HepG2 (cell line): ENCODE measurements around the gene HSDL1. TPM values are rescaled to one million over a fixed set of nuclear protein-coding genes. Genes with fewer than 3 reads are reported as not detected.
A peak's percentile ranks its signal among the peaks of the same experiment; 100 is the strongest.

ENCODE experiments used
- ATAC-seq: fragments of 200-7000 bp; cut with Tn5 transposase; 3 replicates; pipeline ENCODE4 v1.9.1; 2020; ENCODE audit warnings: mild to moderate bottlenecking, moderate library complexity
- BruUV-seq: library from RNA; stranded (reverse); fragments of 400-500 nt; replicated peaks from 2 replicates; lab custom pipeline; 2021; lab: Mats Ljungman, UMichigan
- CTCF ChIA-PET: fragments of 300-600 bp; formaldehyde crosslinking; extraction: SDS; loops from one replicate; lab custom pipeline; 2021; ENCODE audit warnings: low total read pairs, inconsistent platforms, low intra/inter-chr PET ratio; lab: Yijun Ruan, JAX
- POLR2A ChIA-PET: fragments of 350-600 bp; sonication (Branson Sonifier 250); formaldehyde crosslinking; loops from one replicate; lab custom pipeline; 2020; ENCODE audit warnings: antibody characterized with exemption, inconsistent platforms; lab: Yijun Ruan, JAX
- DNase-seq: peaks from one replicate; pipeline ENCODE4 v3.0.0-alpha.2; 2015; ENCODE audit warnings: low spot score
- FAIRE-seq: peaks from 3 replicates; lab custom pipeline; 2011; peaks lifted over from hg19 to GRCh38; lab: Jason Lieb, UNC
- H2AFZ ChIP-seq: one replicate; pipeline ENCODE4 v1.6.1; 2011; ENCODE audit warnings: low read length, inconsistent platforms
- H3K27ac ChIP-seq: fragments of 300-600 bp; 3 replicates; pipeline ENCODE4 v1.8.0; 2011; ENCODE audit warnings: mixed run types, mild to moderate bottlenecking, mixed read lengths, low read length, inconsistent platforms; ENCODE audit not compliant: insufficient read depth; ENCODE audit errors: extremely low read length
- H3K27me3 ChIP-seq, 2 experiments: fragments of 200-600 bp in 1 of 2; 2 replicates in 1 of 2; 3 replicates in 1 of 2; pipeline versions ENCODE4 v1.6.0 to v1.8.0; 2011; ENCODE audit warnings: low read length in 2 of 2, mild to moderate bottlenecking in 2 of 2, moderate library complexity in 2 of 2, inconsistent platforms in 1 of 2; ENCODE audit not compliant: insufficient read depth in 2 of 2, control insufficient read depth in 1 of 2
- H3K36me3 ChIP-seq, 2 experiments: fragments of 200-600 bp in 1 of 2; replicated peaks in 1 of 2; 2 replicates in 1 of 2; 3 replicates in 1 of 2; pipeline versions ENCODE4 v1.5.1 to v1.8.0; 2011; ENCODE audit warnings: low read length in 2 of 2, inconsistent platforms in 1 of 2; ENCODE audit not compliant: insufficient read depth in 2 of 2, control insufficient read depth in 1 of 2
- H3K4me1 ChIP-seq: 2 replicates; pipeline ENCODE4 v1.5.1; 2012; ENCODE audit warnings: low read length, inconsistent platforms; ENCODE audit not compliant: insufficient read depth
- H3K4me2 ChIP-seq: 2 replicates; pipeline ENCODE4 v1.6.0; 2011; ENCODE audit warnings: low read depth, low read length, inconsistent platforms
- H3K4me3 ChIP-seq, 3 experiments: fragments of 200-600 bp in 1 of 3; sonication (generic), shearing (Covaris generic) in 1 of 3; replicated peaks in 1 of 3; 2 replicates each; pipeline ENCODE4 v1.5.1; 2011 to 2016; ENCODE audit warnings: low read length in 3 of 3, inconsistent platforms in 2 of 3, low read depth in 2 of 3, mild to moderate bottlenecking in 2 of 3, control low read depth in 1 of 3, mixed read lengths in 1 of 3; ENCODE audit not compliant: insufficient read depth in 1 of 3
- H3K79me2 ChIP-seq: one replicate; pipeline ENCODE4 v1.6.1; 2011; ENCODE audit warnings: low read length, inconsistent platforms; ENCODE audit not compliant: insufficient read depth
- H3K9ac ChIP-seq: 2 replicates; pipeline ENCODE4 v1.6.0; 2011; ENCODE audit warnings: mild to moderate bottlenecking, low read depth, low read length, inconsistent platforms; ENCODE audit not compliant: insufficient read depth
- H3K9me3 ChIP-seq: 2 replicates; pipeline ENCODE4 v1.5.1; 2012; ENCODE audit warnings: mild to moderate bottlenecking, low read length
- H4K20me1 ChIP-seq: 2 replicates; pipeline ENCODE4 v1.6.0; 2011; ENCODE audit warnings: inconsistent platforms, mild to moderate bottlenecking, low read length, moderate library complexity; ENCODE audit not compliant: insufficient read depth
- AGO1 ChIP-seq: fragments of 200-400 bp; formaldehyde crosslinking; IDR thresholded peaks from 2 replicates; pipeline ENCODE4 v1.6.1; 2017; ENCODE audit warnings: mild to moderate bottlenecking, low read depth, low read length, moderate library complexity; ENCODE audit not compliant: poor library complexity, severe bottlenecking
- E2F5 ChIP-seq: sonication (generic); formaldehyde crosslinking; conservative IDR thresholded peaks from 2 replicates; pipeline ENCODE4 v1.4.0; 2020; ENCODE audit warnings: missing genetic modification reagents
- GABPA ChIP-seq, 2 experiments: IDR thresholded peaks; 2 replicates each; pipeline ENCODE4 v1.6.1; 2011 to 2016; ENCODE audit warnings: low read depth in 2 of 2, low read length in 1 of 2, missing biosample characterization in 1 of 2, missing genetic modification characterization in 1 of 2
- GFI1 ChIP-seq: sonication (generic); formaldehyde crosslinking; IDR thresholded peaks from 2 replicates; pipeline ENCODE4 v1.5.0; 2020; ENCODE audit warnings: missing genetic modification reagents, mild to moderate bottlenecking, borderline replicate concordance
- HOXA9 ChIP-seq: sonication (generic); formaldehyde crosslinking; IDR thresholded peaks from 2 replicates; pipeline ENCODE4 v1.8.1; 2022; ENCODE audit warnings: missing genetic modification reagents, mild to moderate bottlenecking, moderate library complexity, borderline replicate concordance
- ISX ChIP-seq: sonication (generic); formaldehyde crosslinking; conservative IDR thresholded peaks from 2 replicates; pipeline ENCODE4 v1.5.0; 2020; ENCODE audit warnings: missing genetic modification reagents
- KLF16 ChIP-seq, 2 experiments: sonication (generic) in 1 of 2; formaldehyde crosslinking in 1 of 2; IDR thresholded peaks; 2 replicates each; pipeline versions ENCODE4 v1.6.1 to v1.8.0; 2016 to 2023; ENCODE audit warnings: missing genetic modification reagents in 2 of 2, missing compliant biosample characterization in 1 of 2
- NFYC ChIP-seq: IDR thresholded peaks from 2 replicates; pipeline ENCODE4 v1.6.1; 2016; ENCODE audit warnings: missing genetic modification reagents, missing compliant biosample characterization
- POLR2A ChIP-seq, 2 experiments: IDR thresholded peaks; 2 replicates each; pipeline ENCODE4 v1.6.1; 2011; ENCODE audit warnings: low read depth in 2 of 2, low read length in 2 of 2, mild to moderate bottlenecking in 1 of 2, moderate library complexity in 1 of 2; ENCODE audit not compliant: insufficient read depth in 1 of 2
- SKI ChIP-seq: fragments of 450-650 bp; IDR thresholded peaks from one replicate; pipeline ENCODE4 v1.6.1; 2018; ENCODE audit warnings: mild to moderate bottlenecking; ENCODE audit not compliant: partially characterized antibody
- SP2 ChIP-seq: sonication (generic); formaldehyde crosslinking; IDR thresholded peaks from 2 replicates; pipeline ENCODE4 v1.5.1; 2020; ENCODE audit warnings: mild to moderate bottlenecking, missing genetic modification reagents
- SP4 ChIP-seq: sonication (generic); formaldehyde crosslinking; IDR thresholded peaks from 2 replicates; pipeline ENCODE4 v1.8.1; 2023; ENCODE audit warnings: mild to moderate bottlenecking, missing genetic modification reagents
- TBX2 ChIP-seq: sonication (generic); formaldehyde crosslinking; IDR thresholded peaks from 2 replicates; pipeline ENCODE4 v1.5.0; 2020; ENCODE audit warnings: missing genetic modification reagents, mild to moderate bottlenecking, borderline replicate concordance
- ZBTB33 ChIP-seq: sonication (generic); formaldehyde crosslinking; IDR thresholded peaks from 2 replicates; pipeline ENCODE4 v1.4.0; 2020; ENCODE audit warnings: missing genetic modification reagents
- ZNF101 ChIP-seq: sonication (generic); formaldehyde crosslinking; IDR thresholded peaks from 2 replicates; pipeline ENCODE4 v1.4.0; 2020; ENCODE audit warnings: mild to moderate bottlenecking, low read depth, missing genetic modification reagents, borderline replicate concordance
- ZNF160 ChIP-seq: sonication (generic); formaldehyde crosslinking; IDR thresholded peaks from 2 replicates; pipeline ENCODE4 v1.8.0; 2022; ENCODE audit warnings: mild to moderate bottlenecking, inconsistent platforms, missing genetic modification reagents
- ZNF24 ChIP-seq: fragments of 450-650 bp; IDR thresholded peaks from 2 replicates; pipeline ENCODE4 v1.6.1; 2017; ENCODE audit warnings: antibody characterized with exemption, mild to moderate bottlenecking
- ZNF331 ChIP-seq: sonication (generic); formaldehyde crosslinking; IDR thresholded peaks from 2 replicates; pipeline ENCODE4 v1.4.0; 2020; ENCODE audit warnings: missing genetic modification reagents
- ZNF747 ChIP-seq: sonication (generic); formaldehyde crosslinking; IDR thresholded peaks from 2 replicates; pipeline ENCODE4 v1.8.1; 2023; ENCODE audit warnings: missing genetic modification reagents, mild to moderate bottlenecking, borderline replicate concordance
- ZSCAN12 ChIP-seq: sonication (generic); formaldehyde crosslinking; IDR thresholded peaks from 2 replicates; pipeline ENCODE4 v1.9.0; 2021; ENCODE audit warnings: mild to moderate bottlenecking, missing genetic modification reagents
- WGBS: methylation state at CpG from one replicate; pipeline ENCODE4 v1.1.6; 2017; ENCODE audit warnings: low lambda C conversion rate; 5-methylcytosine and 5-hydroxymethylcytosine counted together
- in situ Hi-C: cut with HindIII; loops from 2 replicates; pipeline ENCODE4 v1.10.0; 2017; ENCODE audit warnings: low pct_unique_long_range_greater_than_20kb; ENCODE audit not compliant: extremely low pct_ligation_motif_present
- intact Hi-C: fragments of 100-400 bp; cut with micrococcal nuclease; formaldehyde crosslinking; loops from one replicate; pipeline ENCODE4 v1.10.0; 2022; ENCODE audit not compliant: unreplicated experiment
- polyA plus RNA-seq, 8 experiments: library from polyadenylated mRNA; depleted of rRNA in 3 of 8; stranded (reverse) in 7 of 8; unstranded in 1 of 8; fragments of >200 nt; fragmentation: Illumina TruSeq in 4 of 8; extraction: Trizol in 4 of 8; gene quantifications; 2 replicates each; pipeline versions ENCODE4 v1.2.1 to v1.2.3, GENCODE V29; 2011 to 2016; ENCODE audit warnings: low read depth in 4 of 8, missing spikeins in 1 of 8, mixed read lengths in 1 of 8; ENCODE audit not compliant: insufficient read depth in 1 of 8
- total RNA-seq, 5 experiments: library from RNA; depleted of rRNA; stranded (reverse); fragments of >200 nt; fragmentation: Illumina TruSeq; extraction: Trizol; gene quantifications; 2 replicates each; pipeline ENCODE4 v1.2.3, GENCODE V29; 2016; ENCODE audit warnings: low read depth in 1 of 5

The HSDL1 gene
- total and polyA plus RNA-seq, 2 of the 13 experiments (the other 11 are each of a cell fraction or from before 2014, with no cell fraction given), result 49.2 to 49.7 TPM

GRCh38 chr16:84190731-84191388, 45.9 kb upstream of the HSDL1 start, which contains the start of gene ADAD2:
Gene ADAD2, plus strand, starts transcription at chr16:84191157. Its CDS starts 74 bp downstream, at chr16:84191231.
- Histone ChIP-seq H3K79me2 (peaks cover 10% of the 10 kb centered on the region), H3K36me3 (no peaks in the 10 kb centered on the region), H2AFZ (no peak within 1 kb of the TSS), H3K27me3 (peaks cover 8 to 33% of the 10 kb centered on the region in 2 experiments; a peak in 3 of 5 replicates), H3K9me3 (no peaks in the 10 kb centered on the region), H3K27ac (no peak within 1 kb of the TSS), H3K4me3 (no peak within 1 kb of the TSS), H3K4me1 (peaks cover under 1% of the 10 kb centered on the region; the same call in 1 of the 2 replicates), H3K4me2 (no peak within 1 kb of the TSS), H3K9ac (no peak within 1 kb of the TSS), H4K20me1 (no peaks in the 10 kb centered on the region)
- FAIRE-seq (no peak), DNase-seq (no peak), ATAC-seq (peak; percentile 10; the same call in 2 of the 3 replicates)
- no TSS peak for BruUV-seq
- intact Hi-C loops, result no loop called here
- in situ Hi-C loops, result loop anchor here (25.0 kb wide), 1 partner anchor 229 kb away; the partner anchor contains the start of genes NECAB2 and OSGIN1
- 75% methylated on average over 33 of the region's 47 CpGs for WGBS
- ChIA-PET POLR2A (no interaction called here), CTCF (no interaction called here)
- TF ChIP-seq TBX2 (CRISPR knock-in tag) (no peak), AGO1 (no peak), NFYC (CRISPR knock-in tag) (peak; percentile 86), ZSCAN12 (CRISPR knock-in tag) (no peak), ZNF331 (CRISPR knock-in tag) (no peak), GABPA (IDR thresholded peaks at IDR 0.05; ENCODE audit: low read depth, low read length) (peak; percentile 27; the same call in 1 of the 2 replicates), GABPA (CRISPR knock-in tag; IDR thresholded peaks at IDR 0.05; ENCODE audit: low read depth) (peak; percentile 22; the same call in 1 of the 2 replicates), ZNF101 (CRISPR knock-in tag) (no peak), ISX (CRISPR knock-in tag) (no peak), GFI1 (no peak), ZBTB33 (CRISPR knock-in tag) (peak; percentile 56; the same call in 1 of the 2 replicates), ZNF24 (no peak), KLF16 (CRISPR knock-in tag; IDR thresholded peaks at IDR 0.05) (no peak), ZNF747 (CRISPR knock-in tag) (no peak), SP4 (CRISPR knock-in tag) (no peak), SKI (no peak), E2F5 (CRISPR knock-in tag) (no peak), SP2 (CRISPR knock-in tag) (peak; percentile 84), ZNF160 (CRISPR knock-in tag) (no peak), HOXA9 (no peak), POLR2A (IDR thresholded peaks at IDR 0.05; ENCODE audit: insufficient read depth in 1 of 2, low read depth in 2 of 2, low read length in 2 of 2) (no peak)
